ENCODE measurements around the gene HCN1. TPM values are rescaled to one million over a fixed set of nuclear protein-coding genes. Genes with fewer than 3 reads are reported as not detected.

Gene HCN1
- total RNA-seq, 2 donors from 2014 or later = 0.52 to 3.0 TPM

- H3K27me3 ChIP-seq = no peaks in the 10 kb centered on the region
- no peak for ATAC-seq
- no peaks in the 10 kb centered on the region for H3K9me3 ChIP-seq
- no peak for DNase-seq
- 17 to 18% methylated on average over 4 of the region's 4 CpGs for WGBS, 2 donors
- no peak overlapping the region for H3K4me3 ChIP-seq
- no peaks in the 10 kb centered on the region for H3K36me3 ChIP-seq (replicated peaks in 1 of 2; ENCODE audit: insufficient read depth in 1 of 2, low read depth in 2 of 2)
- H3K27ac ChIP-seq = no peak overlapping the region
- intact Hi-C loops (cut with DNase I) = no loop called here
- no peaks in the 10 kb centered on the region for H3K4me1 ChIP-seq
- no peak for TF ChIP-seq POLR2A (IDR thresholded peaks at IDR 0.05)
- TF ChIP-seq, protein P1, sequence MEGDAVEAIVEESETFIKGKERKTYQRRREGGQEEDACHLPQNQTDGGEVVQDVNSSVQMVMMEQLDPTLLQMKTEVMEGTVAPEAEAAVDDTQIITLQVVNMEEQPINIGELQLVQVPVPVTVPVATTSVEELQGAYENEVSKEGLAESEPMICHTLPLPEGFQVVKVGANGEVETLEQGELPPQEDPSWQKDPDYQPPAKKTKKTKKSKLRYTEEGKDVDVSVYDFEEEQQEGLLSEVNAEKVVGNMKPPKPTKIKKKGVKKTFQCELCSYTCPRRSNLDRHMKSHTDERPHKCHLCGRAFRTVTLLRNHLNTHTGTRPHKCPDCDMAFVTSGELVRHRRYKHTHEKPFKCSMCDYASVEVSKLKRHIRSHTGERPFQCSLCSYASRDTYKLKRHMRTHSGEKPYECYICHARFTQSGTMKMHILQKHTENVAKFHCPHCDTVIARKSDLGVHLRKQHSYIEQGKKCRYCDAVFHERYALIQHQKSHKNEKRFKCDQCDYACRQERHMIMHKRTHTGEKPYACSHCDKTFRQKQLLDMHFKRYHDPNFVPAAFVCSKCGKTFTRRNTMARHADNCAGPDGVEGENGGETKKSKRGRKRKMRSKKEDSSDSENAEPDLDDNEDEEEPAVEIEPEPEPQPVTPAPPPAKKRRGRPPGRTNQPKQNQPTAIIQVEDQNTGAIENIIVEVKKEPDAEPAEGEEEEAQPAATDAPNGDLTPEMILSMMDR (IDR thresholded peaks at IDR 0.05) = no peak
Measured at GRCh38 chr5:45261125-45261524, 435.1 kb downstream of the HCN1 start.

DNA sequence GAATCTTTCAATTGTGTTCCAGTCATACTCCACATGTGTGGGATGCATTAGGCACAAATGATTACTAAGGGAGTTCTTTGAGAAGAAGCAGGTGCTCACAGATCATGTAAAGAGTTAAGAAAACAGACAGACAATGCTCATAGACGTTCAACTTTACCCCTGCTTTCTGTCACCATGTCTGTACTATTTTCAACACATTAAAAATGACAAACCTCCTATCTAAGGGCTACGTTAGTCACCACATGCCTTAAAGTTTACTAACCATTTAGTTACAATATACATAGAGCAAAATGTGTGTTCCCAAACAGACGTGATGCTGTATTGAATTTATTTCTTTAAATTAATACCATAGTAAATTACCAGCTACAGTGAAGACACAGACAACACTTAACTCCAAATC, 435.9 kb downstream of the HCN1 start:
- no peaks in the 10 kb centered on the region for H3K4me1 ChIP-seq
- TF ChIP-seq, protein P1 (IDR thresholded peaks at IDR 0.05) = no peak
- TF ChIP-seq POLR2A (IDR thresholded peaks at IDR 0.05) = no peak
- no peaks in the 10 kb centered on the region for H3K9me3 ChIP-seq
- no peaks in the 10 kb centered on the region for H3K27me3 ChIP-seq
- no peaks in the 10 kb centered on the region for H3K36me3 ChIP-seq (replicated peaks in 1 of 2; ENCODE audit: insufficient read depth in 1 of 2, low read depth in 2 of 2)
- no peak overlapping the region for H3K4me3 ChIP-seq
- no peak for DNase-seq
- intact Hi-C loops (cut with DNase I) = no loop called here
- no peak for ATAC-seq
- H3K27ac ChIP-seq = no peak overlapping the region
- WGBS, 2 donors = 27 to 29% methylated on average over 3 of the region's 3 CpGs

- WGBS, 2 donors = 0 to 21% methylated on average over 1 of the region's 1 CpG
- no peak for ATAC-seq
- DNase-seq = no peak
- Histone ChIP-seq H3K36me3 (replicated peaks in 1 of 2; ENCODE audit: insufficient read depth in 1 of 2, low read depth in 2 of 2) (no peaks in the 10 kb centered on the region), H3K4me1 (no peaks in the 10 kb centered on the region), H3K27ac (no peak overlapping the region), H3K4me3 (no peak overlapping the region), H3K27me3 (no peaks in the 10 kb centered on the region), H3K9me3 (no peaks in the 10 kb centered on the region)
- TF ChIP-seq POLR2A (IDR thresholded peaks at IDR 0.05) = no peak
- TF ChIP-seq, protein P1 (IDR thresholded peaks at IDR 0.05) = no peak
- intact Hi-C loops (cut with DNase I) = no loop called here
Measured at GRCh38 chr5:45252978-45253377, 443.2 kb downstream of the HCN1 start.

GRCh38 chr5:45252541-45252940, 443.6 kb downstream of the HCN1 start:
- TF ChIP-seq, protein P1 (IDR thresholded peaks at IDR 0.05) = no peak
- TF ChIP-seq POLR2A (IDR thresholded peaks at IDR 0.05) = no peak
- H3K27me3 ChIP-seq = no peaks in the 10 kb centered on the region
- H3K4me3 ChIP-seq = no peak overlapping the region
- ATAC-seq (no peak), DNase-seq (no peak)
- WGBS, 2 donors = 59 to 78% methylated on average over 3 of the region's 3 CpGs
- H3K36me3 ChIP-seq (replicated peaks in 1 of 2; ENCODE audit: insufficient read depth in 1 of 2, low read depth in 2 of 2) = no peaks in the 10 kb centered on the region
- no peak overlapping the region for H3K27ac ChIP-seq
- intact Hi-C loops (cut with DNase I) = no loop called here
- no peaks in the 10 kb centered on the region for H3K9me3 ChIP-seq
- no peaks in the 10 kb centered on the region for H3K4me1 ChIP-seq

GRCh38 chr5:45225571-45226031, 470.6 kb downstream of the HCN1 start:
- Histone ChIP-seq H3K9me3 (no peaks in the 10 kb centered on the region), H3K4me1 (no peaks in the 10 kb centered on the region), H3K27ac (no peak overlapping the region), H3K27me3 (no peaks in the 10 kb centered on the region), H3K36me3 (replicated peaks in 1 of 2; ENCODE audit: insufficient read depth in 1 of 2, low read depth in 2 of 2) (no peaks in the 10 kb centered on the region), H3K4me3 (no peak overlapping the region)
- WGBS, 2 donors = 95 to 97% methylated on average over 16 to 25 of the region's 25 CpGs
- ATAC-seq (no peak), DNase-seq (no peak)
- intact Hi-C loops (cut with DNase I) = no loop called here
- TF ChIP-seq, protein P1 (IDR thresholded peaks at IDR 0.05) = no peak
- no peak for TF ChIP-seq POLR2A (IDR thresholded peaks at IDR 0.05)
